Osteocyte (in vitro differentiated cells): ENCODE results near the gene NUDT2. TPM values are rescaled to one million over a fixed set of nuclear protein-coding genes. Genes with fewer than 3 reads are reported as not detected.

Experiments
- DNase-seq: peaks from one replicate; pipeline ENCODE4 v3.0.0; 2021; ENCODE audit warnings: mixed read lengths; ENCODE audit not compliant: unreplicated experiment; ENCODE audit errors: extremely low spot score
- H3K27ac Mint-ChIP-seq: one replicate; pipeline ENCODE4 v1.8.0; 2021; ENCODE audit warnings: mild to moderate bottlenecking, mixed read lengths; ENCODE audit not compliant: unreplicated experiment
- H3K27me3 Mint-ChIP-seq: one replicate; pipeline ENCODE4 v1.8.0; 2021; ENCODE audit warnings: mixed read lengths; ENCODE audit not compliant: unreplicated experiment
- H3K36me3 Mint-ChIP-seq: one replicate; pipeline ENCODE4 v1.8.0; 2021; ENCODE audit warnings: mixed read lengths; ENCODE audit not compliant: unreplicated experiment
- H3K4me1 Mint-ChIP-seq: one replicate; pipeline ENCODE4 v1.8.0; 2021; ENCODE audit warnings: mixed read lengths; ENCODE audit not compliant: unreplicated experiment
- H3K4me3 Mint-ChIP-seq: one replicate; pipeline ENCODE4 v1.8.0; 2021; ENCODE audit warnings: mild to moderate bottlenecking, moderate library complexity, mixed read lengths; ENCODE audit not compliant: unreplicated experiment
- H3K9me3 Mint-ChIP-seq: one replicate; pipeline ENCODE4 v1.8.0; 2021; ENCODE audit warnings: mixed read lengths; ENCODE audit not compliant: unreplicated experiment
- total RNA-seq: library from RNA; stranded (reverse); gene quantifications from 2 replicates; pipeline ENCODE4 v1.2.1, GENCODE V29; 2021
- TF ChIP-seq, protein P1 (sequence below): fragments of 200-600 bp; sonication (generic); IDR thresholded peaks from 2 replicates; pipeline ENCODE4 v1.5.0; 2021; ENCODE audit warnings: antibody characterized with exemption, mild to moderate bottlenecking, moderate library complexity

The NUDT2 gene
- total RNA-seq, 1 donor from 2014 or later: 24.1 TPM

DNA sequence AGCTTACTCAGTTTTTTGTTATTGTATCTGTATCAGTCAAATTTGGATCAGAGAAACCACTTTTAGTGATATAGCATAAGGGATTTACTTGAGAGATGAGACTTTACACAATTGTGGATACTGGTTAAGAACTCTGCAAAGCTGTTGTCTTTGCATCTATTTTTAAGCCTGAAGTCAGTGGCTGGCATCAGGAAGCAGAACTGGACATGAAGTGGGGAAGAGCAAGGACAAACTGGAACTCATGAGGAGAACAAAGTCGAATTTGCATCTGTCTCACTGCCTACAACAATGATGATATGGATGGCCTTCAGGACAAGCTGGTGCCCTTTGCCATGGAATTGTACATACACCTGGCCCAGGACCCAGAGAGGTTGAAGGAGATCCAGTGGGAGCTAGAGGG lies 63.1 kb downstream of the NUDT2 start:
- Mint-ChIP-seq H3K4me3 (no peak overlapping the region), H3K27me3 (peaks cover 23% of the 10 kb centered on the region), H3K4me1 (no peaks in the 10 kb centered on the region), H3K9me3 (no peaks in the 10 kb centered on the region), H3K36me3 (no peaks in the 10 kb centered on the region), H3K27ac (no peak overlapping the region)
- TF ChIP-seq, protein P1, sequence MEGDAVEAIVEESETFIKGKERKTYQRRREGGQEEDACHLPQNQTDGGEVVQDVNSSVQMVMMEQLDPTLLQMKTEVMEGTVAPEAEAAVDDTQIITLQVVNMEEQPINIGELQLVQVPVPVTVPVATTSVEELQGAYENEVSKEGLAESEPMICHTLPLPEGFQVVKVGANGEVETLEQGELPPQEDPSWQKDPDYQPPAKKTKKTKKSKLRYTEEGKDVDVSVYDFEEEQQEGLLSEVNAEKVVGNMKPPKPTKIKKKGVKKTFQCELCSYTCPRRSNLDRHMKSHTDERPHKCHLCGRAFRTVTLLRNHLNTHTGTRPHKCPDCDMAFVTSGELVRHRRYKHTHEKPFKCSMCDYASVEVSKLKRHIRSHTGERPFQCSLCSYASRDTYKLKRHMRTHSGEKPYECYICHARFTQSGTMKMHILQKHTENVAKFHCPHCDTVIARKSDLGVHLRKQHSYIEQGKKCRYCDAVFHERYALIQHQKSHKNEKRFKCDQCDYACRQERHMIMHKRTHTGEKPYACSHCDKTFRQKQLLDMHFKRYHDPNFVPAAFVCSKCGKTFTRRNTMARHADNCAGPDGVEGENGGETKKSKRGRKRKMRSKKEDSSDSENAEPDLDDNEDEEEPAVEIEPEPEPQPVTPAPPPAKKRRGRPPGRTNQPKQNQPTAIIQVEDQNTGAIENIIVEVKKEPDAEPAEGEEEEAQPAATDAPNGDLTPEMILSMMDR: no peak
- DNase-seq: peak; percentile 27

Other genes starting within 250 kb of the NUDT2 start
- 33.9 and 36.6 TPM in 2 replicates for gene DCAF12, start 202.9 kb upstream of the NUDT2 start, total RNA-seq
- gene UBAP1, start 150.5 kb upstream of the NUDT2 start, total RNA-seq: 38.6 and 39.8 TPM in 2 replicates
- 1.4 and 1.5 TPM in 2 replicates for gene KIF24, start 301 bp upstream of the NUDT2 start, total RNA-seq
- gene MYORG, start 47.3 kb downstream of the NUDT2 start, total RNA-seq: 1.3 and 2.5 TPM in 2 replicates
- 24.8 and 25.9 TPM in 2 replicates for gene FAM219A, start 129.0 kb downstream of the NUDT2 start, total RNA-seq
- gene DNAI1, start 129.2 kb downstream of the NUDT2 start, total RNA-seq: not detected in 2 replicates
- gene ENHO, start 193.4 kb downstream of the NUDT2 start, total RNA-seq: 0.86 and 1.0 TPM in 2 replicates